ENCODE data around the gene ITIH2. TPM values are rescaled to one million over a fixed set of nuclear protein-coding genes. Genes with fewer than 3 reads are reported as not detected.

The ITIH2 gene
- total and polyA plus RNA-seq, 4 donors: 261 to 1,345 (median 532) TPM

DNA sequence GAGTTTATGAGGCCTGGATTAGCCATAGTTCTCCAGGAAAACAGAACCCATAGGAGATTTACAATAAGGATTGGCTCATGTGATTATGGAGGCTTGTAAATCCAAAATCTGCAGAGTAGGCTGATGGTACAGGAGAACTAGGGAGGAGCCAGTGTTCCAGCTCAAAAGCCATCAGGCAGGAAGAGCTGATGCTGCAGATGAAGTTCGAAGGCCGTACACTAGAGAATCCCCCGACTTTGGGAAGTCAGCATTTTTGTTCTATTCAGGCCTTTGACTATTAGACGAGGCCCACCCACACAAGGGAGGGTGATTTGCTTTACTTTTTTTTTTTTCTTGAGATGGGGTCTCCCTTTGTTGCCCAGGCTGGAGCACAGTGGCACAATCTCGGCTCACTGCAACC lies 47.1 kb downstream of the ITIH2 start (continued):
- TF ChIP-seq RAD21 (IDR thresholded peaks at IDR 0.05) (no peak), RXRA (IDR thresholded peaks at IDR 0.05) (no peak)
- TF ChIP-seq, protein P1, sequence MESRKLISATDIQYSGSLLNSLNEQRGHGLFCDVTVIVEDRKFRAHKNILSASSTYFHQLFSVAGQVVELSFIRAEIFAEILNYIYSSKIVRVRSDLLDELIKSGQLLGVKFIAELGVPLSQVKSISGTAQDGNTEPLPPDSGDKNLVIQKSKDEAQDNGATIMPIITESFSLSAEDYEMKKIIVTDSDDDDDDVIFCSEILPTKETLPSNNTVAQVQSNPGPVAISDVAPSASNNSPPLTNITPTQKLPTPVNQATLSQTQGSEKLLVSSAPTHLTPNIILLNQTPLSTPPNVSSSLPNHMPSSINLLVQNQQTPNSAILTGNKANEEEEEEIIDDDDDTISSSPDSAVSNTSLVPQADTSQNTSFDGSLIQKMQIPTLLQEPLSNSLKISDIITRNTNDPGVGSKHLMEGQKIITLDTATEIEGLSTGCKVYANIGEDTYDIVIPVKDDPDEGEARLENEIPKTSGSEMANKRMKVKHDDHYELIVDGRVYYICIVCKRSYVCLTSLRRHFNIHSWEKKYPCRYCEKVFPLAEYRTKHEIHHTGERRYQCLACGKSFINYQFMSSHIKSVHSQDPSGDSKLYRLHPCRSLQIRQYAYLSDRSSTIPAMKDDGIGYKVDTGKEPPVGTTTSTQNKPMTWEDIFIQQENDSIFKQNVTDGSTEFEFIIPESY (IDR thresholded peaks at IDR 0.05): no peak

DNA sequence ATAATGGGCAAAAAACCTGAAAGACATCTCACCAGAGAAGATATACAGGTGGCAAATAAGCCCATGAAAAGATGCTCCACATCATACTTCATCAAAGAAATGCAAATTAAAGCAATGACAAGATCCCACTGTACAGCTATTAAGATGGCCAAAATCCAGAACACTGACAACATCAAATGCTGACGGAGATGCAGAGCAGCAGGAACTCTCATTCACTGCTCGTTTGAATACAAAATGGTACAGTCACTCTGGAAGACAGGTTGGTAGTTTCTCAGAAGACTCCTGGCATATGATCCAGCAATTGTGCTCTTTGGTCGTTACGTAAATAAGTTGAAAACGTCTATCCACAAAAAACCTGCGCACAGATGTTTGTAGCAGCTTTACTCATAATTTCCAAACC lies 49.1 kb downstream of the ITIH2 start:
- peaks cover 0 to 2% (median 0%) of the 10 kb centered on the region in 4 donors for H3K4me1 ChIP-seq (ENCODE audit: control insufficient read depth in 4 of 4, insufficient read depth in 4 of 4, low read length in 3 of 4)
- H3K4me3 ChIP-seq (ENCODE audit: low read depth in 1 of 3, low read length in 3 of 3): no peak overlapping the region
- peaks cover 6 to 59% (median 47%) of the 10 kb centered on the region in 4 donors for H3K36me3 ChIP-seq (ENCODE audit: control insufficient read depth in 4 of 4, insufficient read depth in 3 of 4, low read depth in 1 of 4, low read length in 3 of 4)
- H3K27ac ChIP-seq (ENCODE audit: low read depth in 1 of 2, low read length in 2 of 2): no peak overlapping the region
- DNase-seq (ENCODE audit: low spot score): no peak
- no peaks in the 10 kb centered on the region for H3K9me3 ChIP-seq (ENCODE audit: control insufficient read depth in 4 of 4, low read length in 3 of 4)
- no peak overlapping the region for H3K9ac ChIP-seq (ENCODE audit: low read depth in 1 of 2, low read length in 2 of 2)
- WGBS: 88% methylated on average over 6 of the region's 6 CpGs
- no peaks in the 10 kb centered on the region for H3K27me3 ChIP-seq (ENCODE audit: control insufficient read depth in 4 of 4, insufficient read depth in 4 of 4, low read length in 3 of 4)
- TF ChIP-seq HNF4G (IDR thresholded peaks at IDR 0.05): no peak
- TF ChIP-seq EGR1 (IDR thresholded peaks at IDR 0.05; ENCODE audit: low read depth in 2 of 2): no peak
- TF ChIP-seq, protein P2, sequence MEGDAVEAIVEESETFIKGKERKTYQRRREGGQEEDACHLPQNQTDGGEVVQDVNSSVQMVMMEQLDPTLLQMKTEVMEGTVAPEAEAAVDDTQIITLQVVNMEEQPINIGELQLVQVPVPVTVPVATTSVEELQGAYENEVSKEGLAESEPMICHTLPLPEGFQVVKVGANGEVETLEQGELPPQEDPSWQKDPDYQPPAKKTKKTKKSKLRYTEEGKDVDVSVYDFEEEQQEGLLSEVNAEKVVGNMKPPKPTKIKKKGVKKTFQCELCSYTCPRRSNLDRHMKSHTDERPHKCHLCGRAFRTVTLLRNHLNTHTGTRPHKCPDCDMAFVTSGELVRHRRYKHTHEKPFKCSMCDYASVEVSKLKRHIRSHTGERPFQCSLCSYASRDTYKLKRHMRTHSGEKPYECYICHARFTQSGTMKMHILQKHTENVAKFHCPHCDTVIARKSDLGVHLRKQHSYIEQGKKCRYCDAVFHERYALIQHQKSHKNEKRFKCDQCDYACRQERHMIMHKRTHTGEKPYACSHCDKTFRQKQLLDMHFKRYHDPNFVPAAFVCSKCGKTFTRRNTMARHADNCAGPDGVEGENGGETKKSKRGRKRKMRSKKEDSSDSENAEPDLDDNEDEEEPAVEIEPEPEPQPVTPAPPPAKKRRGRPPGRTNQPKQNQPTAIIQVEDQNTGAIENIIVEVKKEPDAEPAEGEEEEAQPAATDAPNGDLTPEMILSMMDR (IDR thresholded peaks at IDR 0.05; ENCODE audit: low read depth, low read length, missing input control): no peak
- TF ChIP-seq JUND (IDR thresholded peaks at IDR 0.05): no peak

DNA sequence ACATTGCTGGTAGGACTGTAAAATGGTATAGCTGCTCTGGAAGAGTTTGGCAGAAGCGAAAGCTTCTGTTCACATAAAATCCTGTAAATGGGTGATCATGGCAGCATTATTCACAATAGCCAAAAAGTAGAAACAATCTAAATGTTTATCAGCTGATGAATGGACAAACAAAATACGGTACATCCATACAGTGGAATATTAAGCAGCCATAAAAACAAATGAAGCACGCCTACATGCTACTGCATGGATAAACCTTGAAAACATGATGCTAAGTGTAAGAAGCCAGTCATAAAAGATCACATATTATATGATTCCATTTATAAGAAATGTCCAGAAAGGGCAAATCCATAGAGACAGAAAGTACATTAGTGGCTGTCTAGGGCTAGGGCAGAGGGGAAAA lies 52.0 kb downstream of the ITIH2 start:
- no peaks in the 10 kb centered on the region for H3K27me3 ChIP-seq (ENCODE audit: control insufficient read depth in 4 of 4, insufficient read depth in 4 of 4, low read length in 3 of 4)
- H3K4me1 ChIP-seq (ENCODE audit: control insufficient read depth in 4 of 4, insufficient read depth in 4 of 4, low read length in 3 of 4): peaks cover 0 to 2% (median 0%) of the 10 kb centered on the region in 4 donors
- 96% methylated on average over 3 of the region's 3 CpGs for WGBS
- DNase-seq (ENCODE audit: low spot score): no peak
- no peak overlapping the region for H3K4me3 ChIP-seq (ENCODE audit: low read depth in 1 of 3, low read length in 3 of 3)
- H3K36me3 ChIP-seq (ENCODE audit: control insufficient read depth in 4 of 4, insufficient read depth in 3 of 4, low read depth in 1 of 4, low read length in 3 of 4): peaks cover 9 to 50% (median 44%) of the 10 kb centered on the region in 4 donors
- H3K27ac ChIP-seq (ENCODE audit: low read depth in 1 of 2, low read length in 2 of 2): no peak overlapping the region
- no peak for TF ChIP-seq RXRA (IDR thresholded peaks at IDR 0.05)
- no peak for TF ChIP-seq FOXA1 (IDR thresholded peaks at IDR 0.05)
- TF ChIP-seq, protein P1 (IDR thresholded peaks at IDR 0.05): no peak
- no peak for TF ChIP-seq NR2F2 (IDR thresholded peaks at IDR 0.05)
- no peak for TF ChIP-seq JUND (IDR thresholded peaks at IDR 0.05)
- TF ChIP-seq TAF1 (conservative IDR thresholded peaks at IDR 0.05): no peak
- no peaks in the 10 kb centered on the region for H3K9me3 ChIP-seq (ENCODE audit: control insufficient read depth in 4 of 4, low read length in 3 of 4)
- no peak overlapping the region for H3K9ac ChIP-seq (ENCODE audit: low read depth in 1 of 2, low read length in 2 of 2)

Measured in liver (tissue), 9 donors.